Mesenchymal stem cell (in vitro differentiated cells and primary cell): ENCODE measurements around the gene QARS1.

Experiments used
- DNase-seq: peaks from one replicate; pipeline ENCODE4 v3.0.0-alpha.2; 2013
- H2AFZ ChIP-seq: one replicate; pipeline ENCODE4 v1.6.1; 2013; ENCODE audit warnings: low read depth, mild to moderate bottlenecking, control low read depth, inconsistent platforms, low read length, moderate library complexity
- H2AK5ac ChIP-seq: 2 replicates; pipeline ENCODE4 v1.6.1; 2013; ENCODE audit warnings: low read length, moderate library complexity, mild to moderate bottlenecking, inconsistent platforms; ENCODE audit not compliant: severe bottlenecking
- H2BK120ac ChIP-seq: one replicate; pipeline ENCODE4 v1.6.1; 2013; ENCODE audit warnings: low read depth, mild to moderate bottlenecking, inconsistent platforms, low read length, moderate library complexity
- H2BK12ac ChIP-seq, 2 experiments: one replicate each; pipeline ENCODE4 v1.6.1; 2013; ENCODE audit warnings: inconsistent platforms in 2 of 2, low read length in 2 of 2, mild to moderate bottlenecking in 2 of 2, moderate library complexity in 2 of 2, control low read depth in 1 of 2
- H2BK15ac ChIP-seq: one replicate; pipeline ENCODE4 v1.6.1; 2013; ENCODE audit warnings: mild to moderate bottlenecking, low read depth, inconsistent platforms; ENCODE audit not compliant: poor library complexity, severe bottlenecking
- H2BK5ac ChIP-seq: 2 replicates; pipeline ENCODE4 v1.6.1; 2013; ENCODE audit warnings: low read depth, mild to moderate bottlenecking, low read length, control low read depth, inconsistent platforms; ENCODE audit not compliant: poor library complexity, severe bottlenecking
- H3K14ac ChIP-seq, 2 experiments: one replicate each; pipeline ENCODE4 v1.6.1; 2013; ENCODE audit warnings: inconsistent platforms in 2 of 2, low read length in 2 of 2, control low read depth in 1 of 2, mild to moderate bottlenecking in 1 of 2, moderate library complexity in 1 of 2
- H3K18ac ChIP-seq, 2 experiments: one replicate each; pipeline ENCODE4 v1.6.1; 2013; ENCODE audit warnings: inconsistent platforms in 2 of 2, low read length in 2 of 2, control low read depth in 1 of 2, low read depth in 1 of 2, mild to moderate bottlenecking in 1 of 2
- H3K23ac ChIP-seq, 2 experiments: one replicate each; pipeline ENCODE4 v1.6.1; 2013; ENCODE audit warnings: inconsistent platforms in 2 of 2, low read length in 2 of 2, mild to moderate bottlenecking in 2 of 2, moderate library complexity in 2 of 2, control low read depth in 1 of 2
- H3K27ac ChIP-seq: 2 replicates; pipeline ENCODE4 v1.5.1; 2013; ENCODE audit warnings: mild to moderate bottlenecking, moderate library complexity, low read length, control low read depth, inconsistent platforms; ENCODE audit not compliant: poor library complexity, severe bottlenecking
- H3K27me3 ChIP-seq, 2 experiments: 2 replicates each; pipeline versions ENCODE4 v1.6.1 to v1.7.0; 2013; ENCODE audit warnings: low read length in 2 of 2, mild to moderate bottlenecking in 2 of 2, moderate library complexity in 2 of 2, control low read depth in 1 of 2, inconsistent platforms in 1 of 2; ENCODE audit not compliant: control insufficient read depth in 1 of 2, insufficient read depth in 1 of 2
- H3K36me3 ChIP-seq, 2 experiments: 2 replicates each; pipeline versions ENCODE4 v1.6.1 to v1.7.0; 2013; ENCODE audit warnings: low read length in 2 of 2, control low read depth in 1 of 2, inconsistent platforms in 1 of 2, low read depth in 1 of 2, mild to moderate bottlenecking in 1 of 2; ENCODE audit not compliant: insufficient read depth in 2 of 2, control insufficient read depth in 1 of 2
- H3K4ac ChIP-seq, 2 experiments: one replicate each; pipeline ENCODE4 v1.6.1; 2013; ENCODE audit warnings: inconsistent platforms in 2 of 2, low read length in 2 of 2, mild to moderate bottlenecking in 2 of 2, moderate library complexity in 2 of 2, control low read depth in 1 of 2, low read depth in 1 of 2
- H3K4me1 ChIP-seq: 2 replicates; pipeline ENCODE4 v1.6.1; 2013; ENCODE audit warnings: low read depth, low read length, control low read depth; ENCODE audit not compliant: control insufficient read depth, insufficient read depth
- H3K4me2 ChIP-seq: 2 replicates; pipeline ENCODE4 v1.6.1; 2013; ENCODE audit warnings: low read length, mild to moderate bottlenecking, inconsistent platforms; ENCODE audit not compliant: poor library complexity, severe bottlenecking
- H3K4me3 ChIP-seq, 2 experiments: 2 replicates each; pipeline versions ENCODE4 v1.5.1 to v1.7.0; 2013; ENCODE audit warnings: low read length in 2 of 2, mild to moderate bottlenecking in 2 of 2, control low read depth in 1 of 2, low read depth in 1 of 2; ENCODE audit not compliant: insufficient read depth in 1 of 2
- H3K79me1 ChIP-seq: replicated peaks from 2 replicates; pipeline ENCODE4 v1.6.1; 2013; ENCODE audit warnings: mild to moderate bottlenecking, control low read depth, low read length, inconsistent platforms; ENCODE audit not compliant: poor library complexity, severe bottlenecking
- H3K9ac ChIP-seq: 2 replicates; pipeline ENCODE4 v1.7.0; 2013; ENCODE audit warnings: mild to moderate bottlenecking, low read length, moderate library complexity
- H3K9me3 ChIP-seq: 2 replicates; pipeline ENCODE4 v1.7.0; 2013; ENCODE audit warnings: mild to moderate bottlenecking, low read length; ENCODE audit not compliant: control insufficient read depth
- H4K8ac ChIP-seq: one replicate; pipeline ENCODE4 v1.6.1; 2013; ENCODE audit warnings: inconsistent platforms, mild to moderate bottlenecking, low read length, moderate library complexity
- H4K91ac ChIP-seq: one replicate; pipeline ENCODE4 v1.6.1; 2013; ENCODE audit warnings: mild to moderate bottlenecking, low read length, inconsistent platforms
- WGBS: methylation state at CpG from one replicate; pipeline ENCODE4 v1.1.7; 2013; ENCODE audit warnings: mixed read lengths; 5-methylcytosine and 5-hydroxymethylcytosine counted together

Gene QARS1

DNA sequence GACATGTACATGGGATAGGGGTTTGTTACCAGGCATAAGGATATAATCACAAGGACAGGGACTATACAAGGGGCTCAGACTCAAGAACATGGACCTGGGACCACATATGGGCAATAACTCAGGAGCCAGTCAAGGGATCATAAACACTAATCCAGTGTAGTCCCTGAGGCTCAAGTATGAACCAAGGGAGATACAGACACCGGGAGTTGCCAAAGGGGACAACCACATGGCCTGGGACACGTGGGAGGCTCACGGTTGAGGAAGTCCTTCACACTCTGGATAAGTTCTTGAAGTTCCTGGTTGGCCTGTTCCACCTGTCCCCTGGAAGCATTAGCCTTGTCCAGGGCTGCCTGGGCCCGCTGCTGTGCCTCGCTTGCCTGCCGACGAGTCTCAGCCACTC, 17.9 kb upstream of the QARS1 start:
- H2BK120ac ChIP-seq, result no peak overlapping the region
- H3K4me3 ChIP-seq, result no peak overlapping the region
- H4K8ac ChIP-seq, result no peak overlapping the region
- H3K9me3 ChIP-seq, result no peaks in the 10 kb centered on the region
- H3K4me1 ChIP-seq, result peaks cover 14% of the 10 kb centered on the region
- no peak for DNase-seq
- H3K36me3 ChIP-seq, result peaks cover 78 to 79% of the 10 kb centered on the region in 2 experiments
- H2BK15ac ChIP-seq, result no peak overlapping the region
- no peak overlapping the region for H3K4ac ChIP-seq
- H4K91ac ChIP-seq, result no peak overlapping the region
- no peak overlapping the region for H2AFZ ChIP-seq
- H3K4me2 ChIP-seq, result no peak overlapping the region
- H3K27ac ChIP-seq, result no peak overlapping the region
- no peak overlapping the region for H2BK5ac ChIP-seq
- 97% methylated on average over 7 of the region's 7 CpGs for WGBS
- H3K23ac ChIP-seq, result no peak overlapping the region
- H3K27me3 ChIP-seq, result no peaks in the 10 kb centered on the region
- no peak overlapping the region for H3K14ac ChIP-seq
- no peak overlapping the region for H3K18ac ChIP-seq
- H2AK5ac ChIP-seq, result no peak overlapping the region
- no peak overlapping the region for H3K9ac ChIP-seq
- H2BK12ac ChIP-seq, result no peak overlapping the region
- H3K79me1 ChIP-seq, result peaks cover 36% of the 10 kb centered on the region

DNA sequence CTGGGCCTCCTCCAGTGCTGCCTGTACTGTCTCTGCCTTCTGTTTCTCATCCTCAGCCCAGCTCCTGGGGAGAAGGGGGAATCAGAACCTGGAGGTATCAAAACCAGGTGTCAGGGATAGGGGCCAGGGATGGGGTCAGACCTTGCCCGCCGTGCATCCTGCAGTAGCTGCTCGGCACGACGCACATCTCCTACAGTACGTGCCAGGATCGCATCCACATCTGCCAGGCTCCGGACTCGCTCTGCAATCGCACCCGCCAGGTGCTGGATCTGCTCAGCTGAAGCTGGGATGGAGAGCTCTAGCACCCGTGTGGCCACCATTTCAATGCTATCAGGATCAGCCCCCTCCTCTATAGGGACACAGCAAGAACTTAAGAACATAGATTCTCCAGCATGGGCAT, 17.5 kb upstream of the QARS1 start:
- Histone ChIP-seq H2BK5ac (no peak overlapping the region), H3K4me2 (no peak overlapping the region), H3K27me3 (no peaks in the 10 kb centered on the region), H3K9me3 (no peaks in the 10 kb centered on the region), H3K36me3 (peaks cover 78 to 83% of the 10 kb centered on the region in 2 experiments), H3K4ac (no peak overlapping the region), H3K27ac (no peak overlapping the region), H2BK15ac (no peak overlapping the region), H3K23ac (no peak overlapping the region), H3K9ac (no peak overlapping the region), H4K8ac (no peak overlapping the region), H3K18ac (no peak overlapping the region), H4K91ac (peak overlapping the region; percentile 45), H2AK5ac (no peak overlapping the region), H3K4me1 (peaks cover 14% of the 10 kb centered on the region), H2AFZ (no peak overlapping the region), H3K14ac (no peak overlapping the region), H2BK12ac (no peak overlapping the region), H2BK120ac (no peak overlapping the region), H3K79me1 (peaks cover 40% of the 10 kb centered on the region), H3K4me3 (no peak overlapping the region)
- 98% methylated on average over 11 of the region's 12 CpGs for WGBS
- DNase-seq, result no peak

DNA sequence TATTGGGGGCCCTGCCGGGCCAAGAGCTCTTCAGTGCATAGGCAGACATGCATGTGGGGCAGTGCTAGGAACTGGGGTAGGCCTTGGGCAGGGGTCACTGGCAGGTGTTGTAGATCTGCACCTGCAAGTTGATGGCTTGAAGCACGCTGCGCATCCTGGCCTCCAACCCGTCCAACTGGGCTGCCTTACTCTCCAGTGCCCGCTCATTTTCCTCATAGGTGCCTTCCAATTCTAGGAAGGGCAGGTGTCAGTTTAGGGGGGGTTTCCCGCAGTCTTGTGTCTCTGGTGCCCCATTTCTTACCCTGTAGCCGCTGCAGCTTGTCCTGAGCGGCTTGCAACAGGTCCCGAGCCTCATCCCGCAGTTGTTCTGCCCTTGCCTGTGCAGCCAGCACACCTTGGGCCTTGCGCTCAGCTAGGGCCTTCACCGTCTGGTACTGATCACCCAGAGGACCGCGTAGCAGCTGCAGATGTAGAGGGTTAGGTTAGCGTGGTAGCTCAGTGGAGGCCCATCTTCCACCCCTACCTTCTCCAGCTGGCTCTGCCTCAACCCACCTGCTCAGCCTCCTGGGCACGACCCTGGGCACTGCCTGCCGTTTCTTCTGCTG, 16.7 kb upstream of the QARS1 start:
- Histone ChIP-seq H3K36me3 (peaks cover 78 to 83% of the 10 kb centered on the region in 2 experiments), H2BK15ac (peak overlapping the region; percentile 82), H4K91ac (peak overlapping the region; percentile 58), H2AK5ac (no peak overlapping the region), H2BK5ac (no peak overlapping the region), H3K4me1 (peaks cover 14% of the 10 kb centered on the region), H2BK12ac (no peak overlapping the region), H2AFZ (no peak overlapping the region), H3K27me3 (no peaks in the 10 kb centered on the region), H3K27ac (peak overlapping the region; percentile 76), H3K4ac (no peak overlapping the region), H3K9ac (peak overlapping the region; percentile 96), H3K4me2 (no peak overlapping the region), H2BK120ac (peak overlapping the region; percentile 11), H3K14ac (no peak overlapping the region), H3K4me3 (peak overlapping the region; percentile 29 to 84), H3K23ac (no peak overlapping the region), H3K9me3 (no peaks in the 10 kb centered on the region), H4K8ac (peak overlapping the region; percentile 79), H3K79me1 (peaks cover 43% of the 10 kb centered on the region), H3K18ac (peak overlapping the region in 1 of 2 experiments; percentile 31)
- no peak for DNase-seq
- WGBS, result 91% methylated on average over 17 of the region's 17 CpGs

DNA sequence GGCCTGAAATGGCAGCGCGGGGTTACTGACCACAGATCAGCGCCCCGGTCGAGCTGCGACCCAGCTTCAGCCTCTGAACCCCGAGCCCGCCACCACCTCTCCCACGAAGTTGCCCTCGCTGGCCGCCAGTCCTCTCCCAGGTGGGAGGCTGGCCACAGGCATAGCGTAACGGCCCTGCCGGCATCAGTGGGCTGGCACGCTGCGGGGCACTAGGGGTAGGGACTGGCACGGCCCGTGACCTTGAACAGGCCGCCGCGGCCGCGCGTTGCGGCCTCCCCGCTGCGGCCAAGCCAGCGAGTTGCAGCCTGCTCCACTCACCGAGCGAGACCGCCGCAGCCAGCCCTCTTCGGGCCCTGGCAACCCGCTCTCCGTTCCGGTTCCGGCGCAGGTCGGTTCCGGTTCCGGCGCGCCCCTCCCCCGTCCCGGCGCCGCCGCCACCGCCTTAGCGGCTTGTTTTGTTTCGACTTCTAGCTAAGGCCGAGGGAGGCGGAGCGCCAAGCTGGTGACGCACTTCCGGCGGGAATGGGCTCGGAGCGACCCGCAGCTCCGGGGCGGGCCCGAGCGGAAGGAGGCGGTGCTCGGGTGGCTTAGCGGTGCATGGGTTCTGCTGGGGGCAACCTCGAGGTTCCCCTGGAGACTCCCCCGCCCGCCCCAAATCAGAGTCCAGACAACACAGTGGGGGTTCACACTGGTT, 16.0 kb upstream of the QARS1 start, which contains the start of gene USP19:
Gene USP19 (minus strand): TSS at position 386 of the 694 bp plus-strand sequence. CDS start 1,678 bp downstream, outside the sequence.
- H3K14ac ChIP-seq, result peak within 1 kb of the TSS in 1 of 2 experiments; percentile 99
- H3K4me2 ChIP-seq, result peak within 1 kb of the TSS; percentile 84
- H3K27me3 ChIP-seq, result no peaks in the 10 kb centered on the region
- H3K36me3 ChIP-seq, result peaks cover 78 to 83% of the 10 kb centered on the region in 2 experiments
- H3K9me3 ChIP-seq, result no peaks in the 10 kb centered on the region
- peak within 1 kb of the TSS; percentile 85 to 100 for H3K18ac ChIP-seq
- peak within 1 kb of the TSS; percentile 71 to 98 for H3K4ac ChIP-seq
- H3K27ac ChIP-seq, result peak within 1 kb of the TSS; percentile 78
- peaks cover 43% of the 10 kb centered on the region for H3K79me1 ChIP-seq
- peak; percentile 94 for DNase-seq
- peak within 1 kb of the TSS; percentile 83 to 84 for H3K4me3 ChIP-seq
- peak within 1 kb of the TSS; percentile 90 for H4K91ac ChIP-seq
- H3K23ac ChIP-seq, result peak within 1 kb of the TSS in 1 of 2 experiments; percentile 40
- H2AK5ac ChIP-seq, result peak within 1 kb of the TSS; percentile 50
- H4K8ac ChIP-seq, result peak within 1 kb of the TSS; percentile 88
- H3K4me1 ChIP-seq, result peaks cover 12% of the 10 kb centered on the region
- H2AFZ ChIP-seq, result peak within 1 kb of the TSS; percentile 69
- peak within 1 kb of the TSS; percentile 23 for H2BK120ac ChIP-seq
- peak within 1 kb of the TSS; percentile 82 for H2BK15ac ChIP-seq
- peak within 1 kb of the TSS; percentile 18 to 60 for H2BK12ac ChIP-seq
- H2BK5ac ChIP-seq, result peak within 1 kb of the TSS; percentile 1
- WGBS, result under 1% methylated on average over 66 of the region's 70 CpGs
- H3K9ac ChIP-seq, result peak within 1 kb of the TSS; percentile 96
